Measurements from ENCODE around the gene MSI2.

- TF ChIP-seq CTCF (IDR thresholded peaks at IDR 0.05) (no peak), POLR2A (IDR thresholded peaks at IDR 0.05) (no peak)
Measured at GRCh38 chr17:57513569-57513968, 257.2 kb downstream of the MSI2 start.
